NCI-H2029 treated with DMSO at 0.1 percent for 48 hours (cell line): ENCODE results near the gene TFAP2E.

Source experiments
- DNase-seq: peaks from one replicate; lab custom pipeline; 2025; lab: John Stamatoyannopoulos, UW

Gene TFAP2E

DNA sequence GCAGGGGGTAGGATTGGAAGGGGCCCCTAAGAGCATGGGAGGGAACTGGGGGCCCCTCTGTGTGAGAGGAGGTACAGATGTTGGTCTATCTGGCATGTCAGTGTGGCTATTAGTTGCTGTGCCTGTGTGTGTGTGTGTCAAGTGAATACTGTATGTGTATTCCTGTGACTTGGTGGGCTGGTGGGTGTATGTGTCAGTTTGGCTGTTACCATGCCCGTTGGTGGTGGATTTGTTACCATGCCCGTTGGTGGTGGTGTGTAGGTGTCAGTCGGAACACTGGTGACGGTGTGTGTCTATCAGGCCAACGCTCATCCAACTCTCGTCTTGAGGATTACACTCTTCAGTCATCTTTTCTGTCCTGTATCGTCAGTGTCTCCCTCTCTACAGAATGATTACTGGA lies 22.6 kb downstream of the TFAP2E start:
- DNase-seq = no peak

DNA sequence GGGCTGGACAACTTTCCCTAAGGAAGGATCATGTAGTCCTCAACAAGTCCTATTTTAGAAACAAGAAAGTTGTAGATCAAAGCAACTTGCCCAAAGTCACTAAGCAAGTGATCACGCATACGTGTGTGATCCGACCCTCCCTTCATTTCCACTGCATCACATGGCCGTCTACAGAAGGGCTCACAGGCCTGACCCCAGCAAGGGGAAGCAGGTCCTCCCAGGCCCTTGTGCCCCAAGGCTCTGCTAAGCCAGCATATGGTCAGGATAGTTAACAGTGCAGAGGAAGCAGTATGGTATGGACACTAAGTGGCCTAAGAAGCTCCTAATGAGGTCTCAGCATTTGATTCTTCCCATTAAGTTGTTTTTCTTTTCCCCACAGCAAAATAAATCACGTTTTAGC lies 24.8 kb downstream of the TFAP2E start:
- DNase-seq = no peak

DNA sequence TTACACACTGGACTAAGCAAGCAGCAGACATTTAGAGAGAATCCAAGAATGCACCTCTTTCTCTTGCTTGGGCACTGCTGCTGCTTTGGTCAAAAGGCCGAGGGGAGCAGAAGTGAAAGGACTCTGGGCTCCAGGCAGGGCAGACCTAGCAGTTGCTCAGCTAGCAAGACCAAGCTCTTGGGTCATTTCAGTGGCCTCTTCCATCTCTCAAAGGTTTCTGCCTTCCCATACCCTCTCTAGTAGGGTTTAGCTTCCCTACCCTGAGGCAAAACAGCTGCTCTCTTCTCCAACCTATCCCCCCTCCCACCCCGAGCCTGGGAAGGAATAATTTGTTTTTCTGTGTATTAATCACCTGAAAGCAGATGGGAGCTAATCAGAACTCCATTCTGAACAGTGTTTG lies 25.8 kb downstream of the TFAP2E start:
- no peak for DNase-seq

DNA sequence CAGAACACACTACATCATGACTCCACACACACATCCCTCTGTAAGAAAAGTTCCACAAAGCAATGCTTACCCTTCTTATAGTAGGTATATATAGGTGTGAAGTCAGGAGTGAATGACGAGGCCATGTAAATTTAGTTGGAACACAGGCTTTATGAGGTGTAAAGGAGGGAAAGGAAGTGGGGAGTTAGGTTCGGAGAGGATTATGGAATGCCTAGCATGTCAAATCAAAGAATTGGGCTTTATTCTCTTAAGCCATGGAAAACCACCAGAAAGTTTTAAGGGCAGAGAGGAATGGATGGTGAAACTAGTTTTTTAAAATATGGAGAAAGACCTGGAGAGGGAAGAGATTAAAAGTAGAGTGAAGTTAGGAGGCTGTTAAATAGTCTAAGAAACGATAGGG lies 26.3 kb downstream of the TFAP2E start:
- DNase-seq = no peak

DNA sequence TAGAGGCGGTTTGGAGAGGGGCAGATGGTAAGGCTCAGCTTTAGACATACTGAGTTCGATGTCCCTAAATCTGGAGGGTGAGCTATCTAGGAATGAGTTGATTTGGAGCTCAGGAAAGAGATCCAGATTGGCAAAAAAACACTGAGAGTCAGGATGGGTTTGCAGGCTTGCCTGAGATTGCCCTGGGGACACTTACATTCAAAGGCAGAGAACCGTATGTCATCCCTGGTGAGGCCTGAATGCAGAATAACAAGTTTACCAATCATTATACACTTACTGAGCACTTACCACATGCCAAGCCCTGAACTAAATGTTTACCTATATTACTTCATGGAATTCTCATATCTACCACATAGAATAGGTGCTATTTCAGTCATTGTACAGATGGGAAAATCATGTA lies 27.5 kb downstream of the TFAP2E start:
- DNase-seq = no peak

DNA sequence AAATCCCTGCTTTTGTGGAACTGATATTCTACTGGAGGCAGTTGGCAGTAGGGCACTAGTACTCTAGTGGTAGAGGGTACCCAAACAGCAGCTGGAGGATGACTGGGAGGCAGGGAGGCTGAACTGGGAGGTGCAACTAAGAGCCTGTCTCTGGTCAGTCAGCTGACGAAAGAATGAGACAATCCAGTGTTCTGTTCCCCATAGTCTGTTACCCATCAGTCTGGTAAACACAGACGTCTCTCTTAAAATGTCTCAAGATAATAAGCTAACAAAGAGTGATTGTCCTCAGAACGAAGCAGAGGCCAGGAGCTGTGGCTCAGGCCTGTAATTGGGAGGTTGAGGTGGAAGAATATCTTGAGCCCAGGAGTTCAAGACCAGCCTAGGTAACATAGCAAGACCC lies 30.4 kb downstream of the TFAP2E start:
- DNase-seq = no peak

DNA sequence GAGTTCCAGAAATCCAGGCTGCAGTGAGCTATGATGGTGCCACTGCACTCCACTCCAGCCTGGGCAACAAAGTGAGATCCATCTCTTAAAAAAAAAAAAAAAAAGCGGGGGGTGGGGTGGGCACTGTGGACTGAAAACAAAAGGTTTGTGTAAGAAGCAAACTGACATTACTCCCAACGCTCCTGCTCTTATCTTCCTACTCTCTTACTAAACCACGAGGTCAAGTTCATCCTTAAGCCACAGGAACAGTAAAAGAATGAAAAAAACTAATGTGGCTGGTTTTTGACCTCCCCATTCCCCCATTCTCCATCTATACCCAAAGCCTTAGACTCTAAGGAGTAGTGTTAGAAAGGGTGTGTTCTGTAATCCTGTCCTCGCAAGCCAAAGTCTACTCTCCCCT lies 30.8 kb downstream of the TFAP2E start:
- no peak for DNase-seq

DNA sequence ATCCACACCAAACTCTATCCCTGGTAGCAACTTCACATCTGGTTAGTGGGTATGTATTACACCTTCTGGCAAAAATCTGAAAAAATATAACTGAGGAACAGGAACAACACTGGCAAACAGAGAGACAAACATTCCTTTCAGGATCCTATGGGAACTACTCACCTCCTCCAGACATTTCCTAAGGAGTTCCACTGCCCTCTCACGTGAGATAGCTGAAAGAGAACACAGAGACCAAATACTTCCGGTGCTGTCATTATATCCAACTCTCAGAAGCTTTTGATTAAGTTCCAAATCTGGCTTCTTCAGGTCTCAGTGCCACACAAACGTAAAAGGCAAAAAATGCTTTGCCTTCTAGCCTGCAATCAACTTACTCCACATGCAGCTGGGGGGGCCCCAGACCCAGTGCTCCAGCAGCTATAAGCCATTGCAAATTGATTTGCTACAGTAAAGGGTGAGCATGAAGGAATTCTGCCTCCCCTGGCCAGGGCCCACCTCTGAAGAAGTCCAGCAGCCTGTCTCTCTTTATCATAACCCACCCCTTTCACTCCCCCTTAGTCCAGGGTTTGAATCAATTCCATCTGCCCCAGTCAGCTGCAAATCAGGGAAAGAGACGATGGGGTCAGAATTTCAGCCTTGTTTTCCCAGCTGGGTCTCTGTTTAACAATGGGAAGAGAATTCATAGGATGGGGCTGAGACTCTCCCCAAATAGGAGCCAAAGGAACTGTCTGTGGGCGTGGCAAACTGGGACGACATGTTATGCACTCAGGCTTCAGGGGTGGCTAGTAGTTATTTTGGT lies 32.2 kb downstream of the TFAP2E start:
- no peak for DNase-seq

DNA sequence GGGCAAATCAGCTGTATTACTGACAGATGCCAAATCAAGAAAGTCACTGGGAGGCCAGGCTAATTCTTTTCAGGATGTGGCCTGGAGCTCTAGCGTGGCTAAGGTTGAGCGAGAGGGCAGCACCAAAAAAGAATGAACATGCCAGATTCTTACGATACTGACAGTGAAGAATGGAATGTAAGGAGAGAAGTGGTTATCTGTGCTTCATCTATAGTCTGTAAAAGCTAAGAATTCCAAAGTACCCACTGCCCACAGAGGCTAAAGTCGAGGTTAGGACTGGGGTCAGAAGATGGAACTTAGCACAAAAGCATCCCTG lies 32.7 kb downstream of the TFAP2E start:
- no peak for DNase-seq

DNA sequence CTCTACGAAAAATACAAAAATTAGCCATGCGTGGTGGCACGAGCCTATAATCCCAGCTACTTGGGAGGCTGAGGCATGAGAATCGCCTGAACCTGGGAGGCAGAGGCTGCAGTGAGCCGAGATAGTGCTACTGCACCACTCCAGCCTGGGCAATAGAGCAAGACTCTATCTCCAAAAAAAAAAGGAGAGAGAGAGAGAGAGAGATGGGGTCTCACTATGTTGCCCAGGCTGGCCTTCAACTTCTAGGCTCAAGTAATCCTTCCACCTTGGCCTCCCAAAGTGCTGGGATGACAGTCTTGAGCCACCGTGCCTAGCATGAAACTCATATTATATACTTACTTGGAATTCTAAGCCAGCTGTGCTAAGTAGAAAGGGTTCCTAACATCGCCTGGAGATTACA lies 38.5 kb downstream of the TFAP2E start:
- no peak for DNase-seq

DNA sequence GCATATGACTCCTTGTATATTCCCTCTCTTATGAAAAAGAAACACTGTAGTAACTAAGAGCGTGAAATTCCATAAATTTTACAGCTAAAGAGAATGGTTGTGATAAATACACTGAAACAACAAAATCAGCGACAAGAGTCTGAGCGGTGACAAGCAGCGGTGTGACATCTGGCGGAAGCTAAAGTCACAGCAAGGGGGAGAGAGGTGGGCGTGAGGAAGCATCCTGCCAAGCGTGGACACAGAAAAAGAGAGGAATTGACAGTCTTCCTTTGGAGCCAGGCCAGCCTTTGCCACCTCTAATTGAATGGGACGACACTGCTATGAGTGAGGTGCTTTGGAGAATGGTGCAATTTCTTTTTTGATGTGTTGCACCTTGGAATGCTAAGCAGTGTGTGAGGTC lies 42.3 kb downstream of the TFAP2E start:
- no peak for DNase-seq

DNA sequence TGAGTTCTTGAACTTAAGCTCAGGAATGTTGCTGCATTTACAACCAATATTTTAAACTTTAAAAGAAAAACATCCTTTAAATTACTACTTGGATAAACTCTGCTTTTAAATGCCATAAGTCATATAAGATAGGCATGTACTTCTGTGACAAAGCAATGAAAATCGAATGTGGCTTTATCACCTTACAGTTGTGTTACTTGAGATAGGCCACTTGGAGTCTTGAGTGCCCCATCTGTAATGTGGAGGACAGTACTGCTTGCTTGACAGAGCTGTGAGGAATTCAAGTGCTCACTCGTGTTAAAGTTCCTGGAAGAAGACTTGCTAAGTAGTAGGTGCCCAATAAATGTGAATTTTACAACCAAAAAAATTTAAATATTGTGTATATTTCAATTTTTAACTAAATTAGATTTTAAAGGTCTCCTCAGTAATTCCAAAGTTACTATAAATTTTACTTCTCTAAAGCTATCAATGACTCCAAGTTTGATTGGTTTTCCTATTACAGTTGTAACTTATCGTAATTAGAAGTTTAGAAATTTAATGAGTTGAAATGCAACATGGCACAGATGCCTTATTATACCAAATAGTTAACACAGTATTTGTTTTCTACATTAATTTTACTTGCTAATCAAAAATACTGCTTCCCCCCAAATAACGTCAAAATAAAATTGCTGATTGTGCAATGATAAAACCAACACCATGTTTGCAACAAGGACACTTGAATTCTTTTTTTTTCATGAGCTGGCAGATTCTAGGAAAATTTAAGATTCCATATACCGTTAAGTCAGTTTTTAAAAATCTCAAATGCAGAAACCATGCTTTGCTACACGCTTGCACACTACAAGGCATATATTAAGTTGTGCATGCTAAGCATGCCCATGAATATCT lies 46.4 kb downstream of the TFAP2E start:
- DNase-seq = no peak

DNA sequence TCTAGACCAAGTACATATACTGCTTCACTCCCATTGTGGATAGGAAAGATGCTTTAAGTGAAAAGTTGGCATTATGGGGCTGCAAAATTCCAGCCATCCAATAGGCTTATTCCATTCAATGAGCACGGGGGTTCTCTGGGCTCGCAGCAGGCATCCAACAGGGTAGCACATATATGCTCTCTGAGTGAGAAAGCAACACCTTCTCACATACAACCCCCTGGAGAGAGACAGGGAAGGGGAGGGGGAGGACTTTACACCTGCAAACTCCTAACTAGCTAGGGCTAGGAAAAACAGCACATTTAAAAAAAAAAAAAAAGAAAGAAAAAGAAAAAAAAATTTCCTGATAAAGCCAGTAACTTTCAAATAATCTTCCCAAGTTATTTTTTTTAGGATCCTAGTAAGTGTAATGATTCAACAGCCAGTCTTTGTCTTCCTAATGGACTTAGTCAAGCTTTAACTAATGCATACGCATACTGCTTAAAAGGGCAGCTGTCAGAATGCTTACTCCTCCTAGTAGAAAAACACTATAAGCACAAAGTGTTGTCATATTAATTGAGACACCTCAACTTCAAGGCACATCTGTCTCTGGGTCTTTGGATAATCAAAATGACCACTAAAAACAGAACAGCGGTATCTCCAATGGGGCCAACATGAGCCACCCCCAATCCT lies 49.5 kb downstream of the TFAP2E start:
- no peak for DNase-seq

DNA sequence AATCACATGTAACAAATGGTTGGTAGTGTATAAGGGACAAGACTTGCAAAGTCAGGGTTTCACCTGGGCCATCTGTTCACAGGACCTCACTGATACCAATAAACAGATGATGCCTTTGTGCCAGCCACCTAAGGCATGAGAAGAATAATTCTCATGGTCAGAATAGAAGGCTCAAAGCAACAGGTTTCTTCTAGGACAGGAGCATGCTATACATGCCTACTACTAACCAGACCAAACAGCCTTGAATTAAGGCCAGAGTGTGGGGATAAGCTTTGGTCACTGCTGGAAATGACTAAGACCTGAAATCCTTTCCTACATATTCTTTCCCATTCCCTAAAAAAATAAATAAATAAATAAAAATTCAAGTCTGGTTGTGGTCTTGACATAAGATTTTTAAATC lies 50.7 kb downstream of the TFAP2E start:
- no peak for DNase-seq

DNA sequence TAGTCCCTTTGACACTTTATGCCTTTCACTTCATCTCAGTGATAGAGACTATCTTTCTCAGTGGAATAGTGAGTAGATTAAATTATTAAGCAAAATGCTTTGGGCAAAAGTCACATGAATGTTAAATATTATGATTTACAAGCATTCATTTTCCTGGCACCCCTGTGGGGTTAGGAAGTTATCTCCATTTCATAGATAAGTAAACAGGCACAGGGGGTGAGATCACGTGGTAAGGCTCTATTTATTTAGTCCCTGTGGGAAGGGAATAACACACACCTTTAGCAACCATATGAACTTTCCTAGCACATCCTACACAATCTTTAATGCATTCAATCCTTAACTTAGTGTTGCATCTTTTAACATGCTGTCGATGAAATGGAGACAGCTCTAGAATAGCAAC lies 55.9 kb downstream of the TFAP2E start:
- no peak for DNase-seq

DNA sequence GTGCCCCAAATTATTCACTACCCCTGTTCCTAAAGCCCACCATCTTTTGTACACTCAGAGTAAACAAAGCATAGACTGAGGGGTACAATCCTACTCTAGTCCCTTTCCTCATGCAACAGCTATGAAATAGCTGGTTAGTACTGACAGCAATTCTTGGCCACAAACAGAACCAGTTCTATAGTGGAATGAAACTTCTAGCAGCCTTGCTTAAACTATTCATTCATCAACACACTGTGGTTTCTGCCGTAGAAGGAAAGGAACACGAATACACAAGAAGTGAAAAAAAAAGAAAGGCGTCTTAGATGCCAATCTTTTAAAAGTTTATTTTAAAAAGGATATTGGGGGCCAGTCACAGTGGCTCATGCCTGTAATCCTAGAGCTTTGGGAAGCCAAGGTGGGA lies 58.3 kb downstream of the TFAP2E start:
- DNase-seq = no peak

DNA sequence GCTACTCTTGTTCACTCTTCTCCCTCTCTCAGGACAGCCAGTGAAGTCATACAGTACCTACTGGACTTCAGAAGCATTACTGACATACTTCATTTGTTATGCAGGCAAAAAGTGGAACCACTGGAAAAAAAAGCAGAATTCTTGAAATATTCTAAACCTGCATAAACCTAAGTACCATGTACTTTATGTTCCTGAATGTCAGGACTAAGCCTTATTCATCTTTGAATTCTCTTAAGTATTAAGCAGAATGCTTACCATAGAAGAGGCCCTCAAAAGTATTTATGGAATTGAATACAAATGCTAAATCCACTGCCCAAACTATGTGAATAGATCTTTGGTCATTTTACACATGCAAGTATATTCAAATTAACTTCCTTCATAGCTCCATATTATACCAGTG lies 60.4 kb downstream of the TFAP2E start:
- DNase-seq = no peak

DNA sequence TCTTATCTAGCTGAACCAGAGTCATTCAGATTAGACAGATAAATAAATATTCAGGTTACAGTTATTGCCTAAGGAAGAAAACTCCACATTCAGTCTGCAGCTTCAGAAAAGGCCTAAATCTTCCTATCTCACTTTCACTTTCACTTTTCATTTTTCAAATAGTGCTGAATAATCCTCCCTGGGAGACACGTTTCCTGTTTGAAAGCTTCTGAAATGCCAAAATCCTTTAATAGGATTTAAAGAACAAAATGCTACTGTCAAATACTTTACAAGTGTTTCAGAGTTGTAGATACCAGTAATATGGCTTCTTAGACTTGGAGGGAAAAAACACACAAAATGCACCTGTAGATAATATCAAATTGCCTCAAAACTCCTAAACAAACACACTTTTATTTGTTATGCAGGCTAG lies 64.3 kb downstream of the TFAP2E start:
- DNase-seq = peak; percentile 45

DNA sequence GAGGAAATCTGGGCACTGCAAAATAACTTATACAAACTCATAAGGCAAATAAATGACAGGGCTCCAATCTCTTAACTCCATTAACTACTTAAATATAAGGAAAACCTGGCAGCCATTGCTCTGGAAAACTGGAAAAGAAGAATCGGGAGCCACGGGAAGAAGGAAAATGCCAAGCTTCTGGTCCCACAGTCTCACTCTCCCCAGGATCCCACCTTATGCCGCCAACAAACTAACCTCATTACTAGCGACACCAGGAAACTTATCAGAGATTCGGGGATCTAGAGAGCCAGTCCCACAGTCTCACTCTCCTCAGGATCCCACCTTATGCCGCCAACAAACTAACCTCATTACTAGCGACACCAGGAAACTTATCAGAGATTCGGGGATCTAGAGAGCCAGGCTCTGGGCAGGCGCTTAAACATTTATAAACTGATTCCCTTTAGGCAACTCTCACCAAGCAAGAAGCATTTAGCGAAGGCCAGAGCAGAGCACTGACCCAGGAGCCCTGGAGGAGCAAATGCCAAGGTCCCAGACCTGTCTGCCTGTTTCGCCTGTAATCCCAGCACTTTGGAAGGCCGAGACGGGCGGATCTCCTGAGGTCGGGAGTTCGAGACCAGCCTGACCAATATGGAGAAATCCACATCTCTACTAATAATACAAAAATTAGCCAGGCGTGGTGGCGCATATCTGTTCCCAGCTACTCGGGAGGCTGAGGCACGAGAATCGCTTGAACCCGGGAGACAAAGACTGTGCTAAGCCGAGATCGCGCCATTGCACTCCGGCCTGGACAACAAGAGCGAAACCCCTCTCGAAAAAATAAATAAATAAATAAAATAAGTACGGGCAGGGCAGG lies 67.5 kb downstream of the TFAP2E start:
- DNase-seq = no peak

DNA sequence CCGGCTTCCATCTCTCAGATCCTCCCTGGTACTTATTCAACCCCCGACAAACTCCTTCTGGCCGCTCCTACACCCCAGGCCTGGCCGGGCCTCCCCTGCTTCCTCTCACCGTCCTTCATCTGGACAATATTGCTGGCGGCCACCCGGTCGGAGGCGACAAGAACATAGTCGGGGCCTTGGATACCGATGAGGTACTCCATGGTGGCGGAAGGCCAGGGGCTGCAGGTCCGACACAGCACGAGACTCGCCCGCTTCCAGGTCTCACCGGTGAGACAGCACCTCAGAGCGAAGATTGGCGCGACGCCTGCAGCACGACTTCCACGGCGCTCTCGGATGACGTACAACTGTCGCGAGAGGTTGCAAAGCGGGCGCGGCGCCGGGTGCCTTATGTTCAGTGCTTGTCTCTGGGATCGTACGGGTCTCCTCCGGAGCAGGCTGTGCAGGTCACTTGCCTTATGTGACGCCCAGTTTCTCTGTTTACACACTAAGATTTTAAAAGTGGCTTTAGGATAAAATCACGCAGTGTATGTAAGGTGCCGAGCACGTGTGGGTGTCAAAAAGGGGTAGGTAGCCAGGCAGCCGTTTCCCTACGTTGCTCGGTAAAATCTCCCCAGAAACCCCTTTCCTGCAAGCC lies 68.2 kb downstream of the TFAP2E start, which contains the start of gene PSMB2:
TSS of gene PSMB2 (minus strand) at position 294 of the 634 bp plus-strand sequence. CDS start at position 200, 94 bp downstream.
- DNase-seq = peak; percentile 82

DNA sequence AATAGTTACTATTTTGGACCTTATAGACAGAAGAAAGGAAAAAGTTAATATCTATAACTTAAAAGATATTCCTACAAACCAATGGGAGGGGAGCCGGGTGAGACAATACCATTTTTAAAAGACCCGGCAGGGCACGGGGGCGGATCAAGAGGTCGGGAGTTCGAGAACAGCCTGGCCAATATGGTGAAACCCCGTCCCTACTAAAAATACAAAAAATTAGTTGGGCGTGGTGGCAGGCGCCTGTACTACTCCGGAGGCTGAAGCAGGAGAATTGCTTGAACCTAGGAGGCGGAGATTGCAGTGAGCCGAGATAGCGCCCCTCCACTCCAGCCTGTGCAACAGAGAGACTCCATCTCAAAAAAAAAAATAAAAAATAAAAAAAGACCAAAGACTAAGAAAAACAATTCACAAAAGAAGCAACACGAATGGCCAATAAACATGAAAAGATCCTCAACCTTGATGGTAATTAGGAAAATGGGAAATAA lies 69.4 kb downstream of the TFAP2E start:
- no peak for DNase-seq
